HepG2 (cell line): ENCODE results near the gene LCTL. TPM values are rescaled to one million over a fixed set of nuclear protein-coding genes. Genes with fewer than 3 reads are reported as not detected.

Experiments
- ATAC-seq: fragments of 200-7000 bp; cut with Tn5 transposase; 3 replicates; pipeline ENCODE4 v1.9.1; 2020; ENCODE audit warnings: mild to moderate bottlenecking, moderate library complexity
- BruUV-seq: library from RNA; stranded (reverse); fragments of 400-500 nt; replicated peaks from 2 replicates; lab custom pipeline; 2021; lab: Mats Ljungman, UMichigan
- CTCF ChIA-PET: fragments of 300-600 bp; formaldehyde crosslinking; extraction: SDS; loops from one replicate; lab custom pipeline; 2021; ENCODE audit warnings: low total read pairs, inconsistent platforms, low intra/inter-chr PET ratio; lab: Yijun Ruan, JAX
- POLR2A ChIA-PET: fragments of 350-600 bp; sonication (Branson Sonifier 250); formaldehyde crosslinking; loops from one replicate; lab custom pipeline; 2020; ENCODE audit warnings: antibody characterized with exemption, inconsistent platforms; lab: Yijun Ruan, JAX
- DNase-seq: peaks from one replicate; pipeline ENCODE4 v3.0.0-alpha.2; 2015; ENCODE audit warnings: low spot score
- FAIRE-seq: peaks from 3 replicates; lab custom pipeline; 2011; peaks lifted over from hg19 to GRCh38; lab: Jason Lieb, UNC
- H2AFZ ChIP-seq: one replicate; pipeline ENCODE4 v1.6.1; 2011; ENCODE audit warnings: low read length, inconsistent platforms
- H3K27ac ChIP-seq: fragments of 300-600 bp; 3 replicates; pipeline ENCODE4 v1.8.0; 2011; ENCODE audit warnings: mixed run types, mild to moderate bottlenecking, mixed read lengths, low read length, inconsistent platforms; ENCODE audit not compliant: insufficient read depth; ENCODE audit errors: extremely low read length
- H3K27me3 ChIP-seq, 2 experiments: fragments of 200-600 bp in 1 of 2; 2 replicates in 1 of 2; 3 replicates in 1 of 2; pipeline versions ENCODE4 v1.6.0 to v1.8.0; 2011; ENCODE audit warnings: low read length in 2 of 2, mild to moderate bottlenecking in 2 of 2, moderate library complexity in 2 of 2, inconsistent platforms in 1 of 2; ENCODE audit not compliant: insufficient read depth in 2 of 2, control insufficient read depth in 1 of 2
- H3K36me3 ChIP-seq, 2 experiments: fragments of 200-600 bp in 1 of 2; replicated peaks in 1 of 2; 2 replicates in 1 of 2; 3 replicates in 1 of 2; pipeline versions ENCODE4 v1.5.1 to v1.8.0; 2011; ENCODE audit warnings: low read length in 2 of 2, inconsistent platforms in 1 of 2; ENCODE audit not compliant: insufficient read depth in 2 of 2, control insufficient read depth in 1 of 2
- H3K4me1 ChIP-seq: 2 replicates; pipeline ENCODE4 v1.5.1; 2012; ENCODE audit warnings: low read length, inconsistent platforms; ENCODE audit not compliant: insufficient read depth
- H3K4me2 ChIP-seq: 2 replicates; pipeline ENCODE4 v1.6.0; 2011; ENCODE audit warnings: low read depth, low read length, inconsistent platforms
- H3K4me3 ChIP-seq, 3 experiments: fragments of 200-600 bp in 1 of 3; sonication (generic), shearing (Covaris generic) in 1 of 3; replicated peaks in 1 of 3; 2 replicates each; pipeline ENCODE4 v1.5.1; 2011 to 2016; ENCODE audit warnings: low read length in 3 of 3, inconsistent platforms in 2 of 3, low read depth in 2 of 3, mild to moderate bottlenecking in 2 of 3, control low read depth in 1 of 3, mixed read lengths in 1 of 3; ENCODE audit not compliant: insufficient read depth in 1 of 3
- H3K79me2 ChIP-seq: one replicate; pipeline ENCODE4 v1.6.1; 2011; ENCODE audit warnings: low read length, inconsistent platforms; ENCODE audit not compliant: insufficient read depth
- H3K9ac ChIP-seq: 2 replicates; pipeline ENCODE4 v1.6.0; 2011; ENCODE audit warnings: mild to moderate bottlenecking, low read depth, low read length, inconsistent platforms; ENCODE audit not compliant: insufficient read depth
- H3K9me3 ChIP-seq: 2 replicates; pipeline ENCODE4 v1.5.1; 2012; ENCODE audit warnings: mild to moderate bottlenecking, low read length
- H4K20me1 ChIP-seq: 2 replicates; pipeline ENCODE4 v1.6.0; 2011; ENCODE audit warnings: inconsistent platforms, mild to moderate bottlenecking, low read length, moderate library complexity; ENCODE audit not compliant: insufficient read depth
- JUNB ChIP-seq: sonication (generic); formaldehyde crosslinking; IDR thresholded peaks from 2 replicates; pipeline ENCODE4 v1.8.0; 2022; ENCODE audit warnings: missing genetic modification reagents, mild to moderate bottlenecking, borderline replicate concordance
- XRCC5 ChIP-seq: fragments of 200-400 bp; formaldehyde crosslinking; optimal IDR thresholded peaks from 2 replicates; pipeline ENCODE3; 2017; ENCODE audit warnings: mild to moderate bottlenecking, low read length
- ZBTB7A ChIP-seq: sonication (generic); formaldehyde crosslinking; IDR thresholded peaks from 2 replicates; pipeline ENCODE4 v1.8.0; 2022; ENCODE audit warnings: mild to moderate bottlenecking, missing genetic modification reagents
- ZC3H4 ChIP-seq: sonication (generic); formaldehyde crosslinking; IDR thresholded peaks from 2 replicates; pipeline ENCODE4 v1.4.0; 2020; ENCODE audit warnings: missing genetic modification reagents, borderline replicate concordance
- ZNF343 ChIP-seq: sonication (generic); formaldehyde crosslinking; IDR thresholded peaks from 2 replicates; pipeline ENCODE4 v1.4.0; 2020; ENCODE audit warnings: mild to moderate bottlenecking, missing genetic modification reagents
- ZNF501 ChIP-seq: sonication (generic); formaldehyde crosslinking; IDR thresholded peaks from 2 replicates; pipeline ENCODE4 v1.5.1; 2020; ENCODE audit warnings: mild to moderate bottlenecking, moderate library complexity, missing genetic modification reagents
- WGBS: methylation state at CpG from one replicate; pipeline ENCODE4 v1.1.6; 2017; ENCODE audit warnings: low lambda C conversion rate; 5-methylcytosine and 5-hydroxymethylcytosine counted together
- in situ Hi-C: cut with HindIII; loops from 2 replicates; pipeline ENCODE4 v1.10.0; 2017; ENCODE audit warnings: low pct_unique_long_range_greater_than_20kb; ENCODE audit not compliant: extremely low pct_ligation_motif_present
- intact Hi-C: fragments of 100-400 bp; cut with micrococcal nuclease; formaldehyde crosslinking; loops from one replicate; pipeline ENCODE4 v1.10.0; 2022; ENCODE audit not compliant: unreplicated experiment
- polyA plus RNA-seq, 8 experiments: library from polyadenylated mRNA; depleted of rRNA in 3 of 8; stranded (reverse) in 7 of 8; unstranded in 1 of 8; fragments of >200 nt; fragmentation: Illumina TruSeq in 4 of 8; extraction: Trizol in 4 of 8; gene quantifications; 2 replicates each; pipeline versions ENCODE4 v1.2.1 to v1.2.3, GENCODE V29; 2011 to 2016; ENCODE audit warnings: low read depth in 4 of 8, missing spikeins in 1 of 8, mixed read lengths in 1 of 8; ENCODE audit not compliant: insufficient read depth in 1 of 8
- total RNA-seq, 5 experiments: library from RNA; depleted of rRNA; stranded (reverse); fragments of >200 nt; fragmentation: Illumina TruSeq; extraction: Trizol; gene quantifications; 2 replicates each; pipeline ENCODE4 v1.2.3, GENCODE V29; 2016; ENCODE audit warnings: low read depth in 1 of 5
- TF ChIP-seq, protein P1 (sequence below): sonication (generic); formaldehyde crosslinking; IDR thresholded peaks from 2 replicates; pipeline ENCODE4 v1.5.1; 2020; ENCODE audit warnings: missing genetic modification reagents, mild to moderate bottlenecking, borderline replicate concordance
- TF ChIP-seq, protein P2 (sequence below): IDR thresholded peaks from 2 replicates; pipeline ENCODE4 v1.6.1; 2016; ENCODE audit warnings: mild to moderate bottlenecking

The LCTL gene
- total and polyA plus RNA-seq, 2 of the 13 experiments (the other 11 are each of a cell fraction or from before 2014, with no cell fraction given) = 0.96 to 1.4 TPM

DNA sequence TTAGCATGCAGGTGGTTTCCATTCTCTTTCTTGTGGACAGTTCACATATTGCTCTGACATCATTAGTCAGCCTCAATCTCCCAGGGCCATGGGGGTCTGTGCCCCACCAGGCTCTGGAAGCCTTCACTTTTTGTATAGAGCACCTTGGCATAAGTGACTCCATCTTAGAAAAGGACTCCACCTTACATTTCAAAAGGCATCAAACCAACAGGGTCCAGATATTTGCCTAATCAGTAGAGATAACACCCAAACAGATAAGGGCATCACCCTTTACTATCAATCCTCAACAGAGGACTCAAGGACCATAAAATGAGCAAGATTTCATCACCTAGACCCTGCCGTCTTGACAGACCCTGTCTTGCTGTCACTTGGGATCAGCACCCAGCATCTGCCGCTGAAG lies 35.7 kb upstream of the LCTL start:
- ATAC-seq (no peak), DNase-seq (no peak), FAIRE-seq (no peak)
- no peaks in the 10 kb centered on the region for H3K79me2 ChIP-seq
- no peak overlapping the region for H3K9ac ChIP-seq
- in situ Hi-C loops = loop anchor here (5.0 kb wide), 1 partner anchor 246 kb away; no protein-coding TSS in a partner anchor
- H3K36me3 ChIP-seq = no peaks in the 10 kb centered on the region; a peak in 1 of 5 replicates
- H3K4me2 ChIP-seq = no peak overlapping the region
- ChIA-PET CTCF (no interaction called here), POLR2A (no interaction called here)
- H3K27me3 ChIP-seq = no peaks in the 10 kb centered on the region; a peak in 1 of 5 replicates
- no peaks in the 10 kb centered on the region for H3K9me3 ChIP-seq
- TF ChIP-seq ZNF343 (no peak), XRCC5 (no peak), ZNF501 (CRISPR knock-in tag) (no peak), ZC3H4 (CRISPR knock-in tag) (no peak), ZBTB7A (CRISPR knock-in tag) (no peak)
- TF ChIP-seq, protein P1, sequence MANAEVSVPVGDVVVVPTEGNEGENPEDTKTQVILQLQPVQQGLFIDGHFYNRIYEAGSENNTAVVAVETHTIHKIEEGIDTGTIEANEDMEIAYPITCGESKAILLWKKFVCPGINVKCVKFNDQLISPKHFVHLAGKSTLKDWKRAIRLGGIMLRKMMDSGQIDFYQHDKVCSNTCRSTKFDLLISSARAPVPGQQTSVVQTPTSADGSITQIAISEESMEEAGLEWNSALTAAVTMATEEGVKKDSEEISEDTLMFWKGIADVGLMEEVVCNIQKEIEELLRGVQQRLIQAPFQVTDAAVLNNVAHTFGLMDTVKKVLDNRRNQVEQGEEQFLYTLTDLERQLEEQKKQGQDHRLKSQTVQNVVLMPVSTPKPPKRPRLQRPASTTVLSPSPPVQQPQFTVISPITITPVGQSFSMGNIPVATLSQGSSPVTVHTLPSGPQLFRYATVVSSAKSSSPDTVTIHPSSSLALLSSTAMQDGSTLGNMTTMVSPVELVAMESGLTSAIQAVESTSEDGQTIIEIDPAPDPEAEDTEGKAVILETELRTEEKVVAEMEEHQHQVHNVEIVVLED = no peak
- intact Hi-C loops = loop anchor here (5.0 kb wide), 1 partner anchor 171 kb away; no protein-coding TSS in a partner anchor
- no peaks in the 10 kb centered on the region for H3K4me1 ChIP-seq
- no peak overlapping the region for H3K27ac ChIP-seq
- H2AFZ ChIP-seq = no peak overlapping the region
- 0 out of 2 replicates have a peak, but pooled peaks cover 3% of the 10 kb centered on the region for H4K20me1 ChIP-seq
- BruUV-seq = no TSS peak
- 34% methylated on average over 2 of the region's 2 CpGs for WGBS
- H3K4me3 ChIP-seq = no peak overlapping the region

DNA sequence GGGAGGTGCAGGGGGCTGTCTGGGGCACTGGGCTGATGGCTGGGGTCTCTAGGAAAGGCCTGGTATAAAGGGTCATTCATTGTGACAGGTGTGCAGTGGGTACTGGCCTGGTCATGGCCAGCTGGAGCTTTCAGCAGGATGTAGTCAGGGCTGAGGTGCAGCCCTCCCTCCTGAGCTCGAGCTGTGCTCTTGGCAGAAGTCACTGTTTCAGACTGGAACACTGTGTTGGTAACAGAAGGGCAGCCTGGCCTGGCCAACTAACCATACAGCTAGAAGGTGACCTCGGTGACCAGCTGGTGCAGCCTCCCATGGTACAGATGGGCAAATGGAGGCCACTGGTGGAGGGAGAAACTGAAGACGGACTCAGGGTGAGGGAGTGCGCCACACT lies 34.4 kb upstream of the LCTL start:
- FAIRE-seq (no peak), ATAC-seq (no peak), DNase-seq (no peak)
- Histone ChIP-seq H4K20me1 (0 out of 2 replicates have a peak, but pooled peaks cover 3% of the 10 kb centered on the region), H3K9ac (no peak overlapping the region), H3K9me3 (no peaks in the 10 kb centered on the region), H3K27me3 (no peaks in the 10 kb centered on the region; a peak in 1 of 5 replicates), H2AFZ (no peak overlapping the region), H3K79me2 (no peaks in the 10 kb centered on the region), H3K4me3 (no peak overlapping the region), H3K4me2 (no peak overlapping the region), H3K4me1 (no peaks in the 10 kb centered on the region), H3K27ac (no peak overlapping the region), H3K36me3 (no peaks in the 10 kb centered on the region; a peak in 1 of 5 replicates)
- in situ Hi-C loops = loop anchor here (5.0 kb wide), 1 partner anchor 247 kb away; no protein-coding TSS in a partner anchor
- no TSS peak for BruUV-seq
- intact Hi-C loops = loop anchor here (5.0 kb wide), 1 partner anchor 172 kb away; no protein-coding TSS in a partner anchor
- ChIA-PET CTCF (no interaction called here), POLR2A (no interaction called here)
- 66% methylated on average over 3 of the region's 4 CpGs for WGBS
- TF ChIP-seq, protein P2, sequence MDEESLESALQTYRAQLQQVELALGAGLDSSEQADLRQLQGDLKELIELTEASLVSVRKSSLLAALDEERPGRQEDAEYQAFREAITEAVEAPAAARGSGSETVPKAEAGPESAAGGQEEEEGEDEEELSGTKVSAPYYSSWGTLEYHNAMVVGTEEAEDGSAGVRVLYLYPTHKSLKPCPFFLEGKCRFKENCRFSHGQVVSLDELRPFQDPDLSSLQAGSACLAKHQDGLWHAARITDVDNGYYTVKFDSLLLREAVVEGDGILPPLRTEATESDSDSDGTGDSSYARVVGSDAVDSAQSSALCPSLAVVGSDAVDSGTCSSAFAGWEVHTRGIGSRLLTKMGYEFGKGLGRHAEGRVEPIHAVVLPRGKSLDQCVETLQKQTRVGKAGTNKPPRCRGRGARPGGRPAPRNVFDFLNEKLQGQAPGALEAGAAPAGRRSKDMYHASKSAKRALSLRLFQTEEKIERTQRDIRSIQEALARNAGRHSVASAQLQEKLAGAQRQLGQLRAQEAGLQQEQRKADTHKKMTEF (CRISPR knock-in tag) = no peak
- TF ChIP-seq JUNB = no peak
